ENCODE data around the gene GRAMD2A. TPM values are rescaled to one million over a fixed set of nuclear protein-coding genes. Genes with fewer than 3 reads are reported as not detected.
A peak's percentile ranks its signal among the peaks of the same experiment; 100 is the strongest.

The GRAMD2A gene
- total and polyA plus RNA-seq, 11 donors, result 0.03 to 0.45 TPM; not detected in 9

GRCh38 chr15:72113347-72114031 is 84.1 kb downstream of the GRAMD2A start:
- Histone ChIP-seq H3K9me3 (no peaks in the 10 kb centered on the region), H3K27ac (no peak overlapping the region), H3K4me1 (peaks cover 0 to 41% (median 22%) of the 10 kb centered on the region in 12 donors), H3K36me3 (no peaks in the 10 kb centered on the region), H3K4me3 (no peak overlapping the region), H3K27me3 (no peaks in the 10 kb centered on the region)
- no peak for ATAC-seq
- WGBS, 4 donors, result 75 to 79% (median 77%) methylated on average over 4 of the region's 4 CpGs
- TF ChIP-seq CTCF (IDR thresholded peaks at IDR 0.05) (no peak), POLR2A (IDR thresholded peaks at IDR 0.05) (no peak)
- no peak for DNase-seq
- intact Hi-C loops (cut with DNase I), result no loop called here

GRCh38 chr15:72112805-72113204 is 84.8 kb downstream of the GRAMD2A start:
- H3K27me3 ChIP-seq, result no peaks in the 10 kb centered on the region
- no peaks in the 10 kb centered on the region for H3K9me3 ChIP-seq
- intact Hi-C loops (cut with DNase I), result no loop called here
- peaks cover 0 to 46% (median 23%) of the 10 kb centered on the region in 12 donors for H3K4me1 ChIP-seq
- H3K36me3 ChIP-seq, result no peaks in the 10 kb centered on the region
- peak overlapping the region in 1 of 12 donors; percentile 10 for H3K27ac ChIP-seq
- ATAC-seq (no peak), DNase-seq (no peak)
- TF ChIP-seq CTCF (IDR thresholded peaks at IDR 0.05), result no peak
- no peak for TF ChIP-seq POLR2A (IDR thresholded peaks at IDR 0.05)
- H3K4me3 ChIP-seq, result no peak overlapping the region

- intact Hi-C loops (cut with DNase I), result no loop called here
- Histone ChIP-seq H3K27ac (peak overlapping the region in 1 of 12 donors; percentile 10), H3K4me1 (peaks cover 0 to 53% (median 29%) of the 10 kb centered on the region in 12 donors), H3K27me3 (no peaks in the 10 kb centered on the region), H3K4me3 (no peak overlapping the region), H3K36me3 (no peaks in the 10 kb centered on the region), H3K9me3 (no peaks in the 10 kb centered on the region)
- WGBS, 4 donors, result 52 to 67% (median 64%) methylated on average over 2 of the region's 2 CpGs
- TF ChIP-seq CTCF (IDR thresholded peaks at IDR 0.05) (no peak), POLR2A (IDR thresholded peaks at IDR 0.05) (no peak)
- peak in 1 of 4 donors; percentile 42 for ATAC-seq
- DNase-seq, result no peak
Observed at GRCh38 chr15:72112116-72112515, 85.5 kb downstream of the GRAMD2A start.

- no peak for ATAC-seq
- H3K9me3 ChIP-seq, result no peaks in the 10 kb centered on the region
- no peaks in the 10 kb centered on the region for H3K36me3 ChIP-seq
- DNase-seq, result no peak
- intact Hi-C loops (cut with DNase I), result no loop called here
- WGBS, 4 donors, result 88 to 99% (median 97%) methylated on average over 3 of the region's 3 CpGs
- H3K27ac ChIP-seq, result no peak overlapping the region
- no peak for TF ChIP-seq CTCF (IDR thresholded peaks at IDR 0.05)
- TF ChIP-seq POLR2A (IDR thresholded peaks at IDR 0.05), result no peak
- H3K4me3 ChIP-seq, result no peak overlapping the region
- H3K27me3 ChIP-seq, result no peaks in the 10 kb centered on the region
- peaks cover 0 to 54% (median 23%) of the 10 kb centered on the region in 12 donors for H3K4me1 ChIP-seq
Observed at GRCh38 chr15:72110355-72110754, 87.2 kb downstream of the GRAMD2A start.

Other genes starting within 250 kb of the GRAMD2A start
- 10 to 100 TPM; 23.9 to 33.9 (median 30.6) TPM for gene MYO9A, start 79.6 kb downstream of the GRAMD2A start, total RNA-seq
- gene MYO9A, start 79.6 kb downstream of the GRAMD2A start, polyA plus RNA-seq, result 10 to 100 TPM in 1 of 2 donors, 1 to 10 TPM in 1; 3.2 to 10.9 TPM
- gene SENP8, start 79.4 kb downstream of the GRAMD2A start, total RNA-seq, result 1 to 10 TPM; 2.9 to 7.6 (median 5.3) TPM
- gene SENP8, start 79.4 kb downstream of the GRAMD2A start, polyA plus RNA-seq, result 1 to 10 TPM; 2.1 to 3.1 TPM
- 1,000 to 10,000 TPM in 4 of 9 donors, 100 to 1,000 TPM in 5; 648 to 1,279 (median 923) TPM for gene PKM, start 33.4 kb upstream of the GRAMD2A start, total RNA-seq
- 100 to 1,000 TPM; 602 to 887 TPM for gene PKM, start 33.4 kb upstream of the GRAMD2A start, polyA plus RNA-seq
- 10 to 100 TPM; 25.6 to 50.3 (median 34.5) TPM for gene PARP6, start 74.8 kb upstream of the GRAMD2A start, total RNA-seq
- gene PARP6, start 74.8 kb upstream of the GRAMD2A start, polyA plus RNA-seq, result 10 to 100 TPM; 28.3 to 52.5 TPM
- gene CELF6, start 122.4 kb upstream of the GRAMD2A start, total RNA-seq, result 1 to 10 TPM in 3 of 9 donors, under 1 TPM in 6; 0.31 to 1.3 (median 0.87) TPM
- gene CELF6, start 122.4 kb upstream of the GRAMD2A start, polyA plus RNA-seq, result 1 to 10 TPM in 1 of 2 donors, under 1 TPM in 1; 0.78 to 1.4 TPM
- gene HEXA, start 178.2 kb upstream of the GRAMD2A start, total RNA-seq, result 100 to 1,000 TPM in 3 of 9 donors, 10 to 100 TPM in 6; 40.8 to 181 (median 74.4) TPM
- gene HEXA, start 178.2 kb upstream of the GRAMD2A start, polyA plus RNA-seq, result 10 to 100 TPM; 46.6 to 50.2 TPM
- not detected for gene TMEM202, start 200.5 kb upstream of the GRAMD2A start, total RNA-seq
- not detected for gene TMEM202, start 200.5 kb upstream of the GRAMD2A start, polyA plus RNA-seq